OCI-LY3 (cell line): Measurements from ENCODE around the gene CRYBG1.

Source experiments
- EZH2phosphoT487 ChIP-seq: fragments of 200-600 bp; shearing (Covaris generic); IDR thresholded peaks from 2 replicates; pipeline ENCODE4 v1.6.1; 2018; ENCODE audit warnings: antibody characterized with exemption, mixed run types, low read depth
- TF ChIP-seq, protein P1 (sequence below): fragments of 200-600, 300-600 bp; sonication (generic); IDR thresholded peaks from 2 replicates; pipeline ENCODE4 v1.5.1; 2014; ENCODE audit warnings: antibody characterized with exemption, low read length, low read depth

- TF ChIP-seq EZH2phosphoT487: no peak
- TF ChIP-seq, protein P1, sequence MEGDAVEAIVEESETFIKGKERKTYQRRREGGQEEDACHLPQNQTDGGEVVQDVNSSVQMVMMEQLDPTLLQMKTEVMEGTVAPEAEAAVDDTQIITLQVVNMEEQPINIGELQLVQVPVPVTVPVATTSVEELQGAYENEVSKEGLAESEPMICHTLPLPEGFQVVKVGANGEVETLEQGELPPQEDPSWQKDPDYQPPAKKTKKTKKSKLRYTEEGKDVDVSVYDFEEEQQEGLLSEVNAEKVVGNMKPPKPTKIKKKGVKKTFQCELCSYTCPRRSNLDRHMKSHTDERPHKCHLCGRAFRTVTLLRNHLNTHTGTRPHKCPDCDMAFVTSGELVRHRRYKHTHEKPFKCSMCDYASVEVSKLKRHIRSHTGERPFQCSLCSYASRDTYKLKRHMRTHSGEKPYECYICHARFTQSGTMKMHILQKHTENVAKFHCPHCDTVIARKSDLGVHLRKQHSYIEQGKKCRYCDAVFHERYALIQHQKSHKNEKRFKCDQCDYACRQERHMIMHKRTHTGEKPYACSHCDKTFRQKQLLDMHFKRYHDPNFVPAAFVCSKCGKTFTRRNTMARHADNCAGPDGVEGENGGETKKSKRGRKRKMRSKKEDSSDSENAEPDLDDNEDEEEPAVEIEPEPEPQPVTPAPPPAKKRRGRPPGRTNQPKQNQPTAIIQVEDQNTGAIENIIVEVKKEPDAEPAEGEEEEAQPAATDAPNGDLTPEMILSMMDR: no peak
Measured at GRCh38 chr6:106540432-106540831, 179.9 kb downstream of the CRYBG1 start.
